GM12878 (cell line): ENCODE results near the gene SERTAD1. TPM values are rescaled to one million over a fixed set of nuclear protein-coding genes. Genes with fewer than 3 reads are reported as not detected.

ENCODE experiments used
- ATAC-seq: fragments of 200-7000 bp; cut with Tn5 transposase; 3 replicates; pipeline ENCODE4 v1.9.1; 2020; ENCODE audit warnings: mild to moderate bottlenecking, moderate library complexity
- BruUV-seq: library from RNA; stranded (reverse); fragments of 400-500 nt; replicated peaks from 2 replicates; lab custom pipeline; 2021; lab: Mats Ljungman, UMichigan
- CTCF ChIA-PET: fragments of 300-600 bp; sonication (Branson Sonifier 250); formaldehyde crosslinking; extraction: SDS; loops from one replicate; lab custom pipeline; 2021; ENCODE audit warnings: inconsistent platforms; lab: Yijun Ruan, JAX
- POLR2A ChIA-PET: fragments of 350-600 bp; formaldehyde crosslinking; extraction: SDS; loops from one replicate; lab custom pipeline; 2021; ENCODE audit warnings: inconsistent platforms; lab: Charles Lee
- RAD21 ChIA-PET: fragments of 300-600 bp; sonication (Branson Sonifier 250); formaldehyde crosslinking; loops from one replicate; lab custom pipeline; 2023; ENCODE audit warnings: antibody characterized with exemption; ENCODE audit not compliant: unreplicated experiment; lab: Charles Lee
- SMC1A ChIA-PET: fragments of 300-600 bp; sonication (Branson Sonifier 250); formaldehyde crosslinking; loops from one replicate; lab custom pipeline; 2023; ENCODE audit not compliant: unreplicated experiment, uncharacterized antibody; lab: Charles Lee
- DNase-seq: peaks from one replicate; pipeline ENCODE4 v3.0.0-alpha.2; 2011; ENCODE audit warnings: low read depth, low spot score
- FAIRE-seq: peaks from 3 replicates; lab custom pipeline; 2011; peaks lifted over from hg19 to GRCh38; lab: Jason Lieb, UNC
- H2AFZ ChIP-seq: 2 replicates; pipeline ENCODE4 v1.6.0; 2011; ENCODE audit warnings: low read depth, low read length, control low read depth; ENCODE audit not compliant: control insufficient read depth
- H3K27ac ChIP-seq: 2 replicates; pipeline ENCODE4 v1.5.1; 2011; ENCODE audit warnings: control low read depth; ENCODE audit not compliant: control insufficient read depth, insufficient read depth
- H3K27me3 ChIP-seq, 2 experiments: replicated peaks in 1 of 2; 2 replicates each; pipeline versions ENCODE4 v1.6.0 to v1.6.1; 2011; ENCODE audit warnings: low read length in 1 of 2; ENCODE audit not compliant: control insufficient read depth in 2 of 2, insufficient read depth in 2 of 2
- H3K36me3 ChIP-seq, 2 experiments: 2 replicates each; pipeline ENCODE4 v1.5.1; 2011; ENCODE audit warnings: low read length in 1 of 2; ENCODE audit not compliant: control insufficient read depth in 2 of 2, insufficient read depth in 2 of 2
- H3K4me1 ChIP-seq: 2 replicates; pipeline ENCODE4 v1.6.1; 2011; ENCODE audit warnings: mild to moderate bottlenecking, low read length, moderate library complexity, mixed read lengths; ENCODE audit not compliant: control insufficient read depth, insufficient read depth
- H3K4me2 ChIP-seq: 2 replicates; pipeline ENCODE4 v1.6.0; 2011; ENCODE audit warnings: control low read depth; ENCODE audit not compliant: control insufficient read depth, insufficient read depth
- H3K4me3 ChIP-seq: fragments of 200-600 bp; sonication (generic); 2 replicates; pipeline ENCODE4 v1.5.1; 2016
- H3K79me2 ChIP-seq: 2 replicates; pipeline ENCODE4 v1.6.0; 2011; ENCODE audit warnings: low read length; ENCODE audit not compliant: control insufficient read depth, insufficient read depth
- H3K9ac ChIP-seq: 2 replicates; pipeline ENCODE4 v1.8.0; 2011; ENCODE audit warnings: low read length, control low read depth, mixed read lengths; ENCODE audit not compliant: control insufficient read depth, insufficient read depth
- H3K9me3 ChIP-seq: replicated peaks from 3 replicates; pipeline ENCODE4 v1.5.1; 2011; ENCODE audit warnings: mild to moderate bottlenecking, low read length; ENCODE audit not compliant: control insufficient read depth, insufficient read depth
- H4K20me1 ChIP-seq: 2 replicates; pipeline ENCODE4 v1.6.0; 2011; ENCODE audit not compliant: control insufficient read depth, insufficient read depth
- ATF7 ChIP-seq: fragments of 450-650 bp; IDR thresholded peaks from 2 replicates; pipeline ENCODE4 v1.6.1; 2016; ENCODE audit warnings: low read depth, mild to moderate bottlenecking
- BHLHE40 ChIP-seq, 2 experiments: fragments of 450-650 bp in 1 of 2; IDR thresholded peaks; 2 replicates each; pipeline ENCODE4 v1.6.1; 2011 to 2017; ENCODE audit warnings: low read depth in 2 of 2, borderline replicate concordance in 1 of 2, improper control_type of control experiment in 1 of 2, low read length in 1 of 2, mild to moderate bottlenecking in 1 of 2
- CBX3 ChIP-seq: fragments of 200-600 bp; sonication (generic); IDR thresholded peaks from 2 replicates; pipeline ENCODE4 v1.6.1; 2016; ENCODE audit warnings: low read depth, borderline replicate concordance
- CREM ChIP-seq: IDR thresholded peaks from 2 replicates; pipeline ENCODE4 v1.6.1; 2014; ENCODE audit warnings: antibody characterized with exemption, low read depth
- DPF2 ChIP-seq: fragments of 450-650 bp; IDR thresholded peaks from 2 replicates; pipeline ENCODE4 v1.6.1; 2017; ENCODE audit warnings: mild to moderate bottlenecking
- ESRRA ChIP-seq: IDR thresholded peaks from 2 replicates; pipeline ENCODE4 v1.6.1; 2012; ENCODE audit warnings: mild to moderate bottlenecking, low read length, improper control_type of control experiment
- ETV6 ChIP-seq, 2 experiments: fragments of 450-650 bp in 1 of 2; IDR thresholded peaks in 1 of 2; conservative IDR thresholded peaks in 1 of 2; 2 replicates each; pipeline ENCODE4 v1.6.1; 2014; ENCODE audit warnings: antibody characterized with exemption in 1 of 2, borderline replicate concordance in 1 of 2, low read depth in 1 of 2, mild to moderate bottlenecking in 1 of 2, moderate library complexity in 1 of 2
- EZH2 ChIP-seq: IDR thresholded peaks from 2 replicates; pipeline ENCODE4 v1.6.1; 2012; ENCODE audit warnings: low read depth, mild to moderate bottlenecking, control low read depth, inconsistent platforms, low read length, borderline replicate concordance; ENCODE audit not compliant: control insufficient read depth
- JUNB ChIP-seq: IDR thresholded peaks from 2 replicates; pipeline ENCODE4 v1.6.1; 2016; ENCODE audit warnings: antibody characterized with exemption, mild to moderate bottlenecking
- KAT2A ChIP-seq: conservative IDR thresholded peaks from 2 replicates; pipeline ENCODE4 v1.6.1; 2011; ENCODE audit warnings: low read depth, low read length; ENCODE audit not compliant: control insufficient read depth
- KLF5 ChIP-seq: fragments of 450-650 bp; IDR thresholded peaks from 2 replicates; pipeline ENCODE4 v1.6.1; 2014; ENCODE audit warnings: mild to moderate bottlenecking; ENCODE audit not compliant: partially characterized antibody
- MTA2 ChIP-seq: fragments of 450-650 bp; IDR thresholded peaks from 2 replicates; pipeline ENCODE4 v1.6.1; 2016; ENCODE audit warnings: low read depth, mild to moderate bottlenecking, moderate library complexity
- NFYB ChIP-seq: IDR thresholded peaks from 2 replicates; pipeline ENCODE4 v1.6.1; 2011; ENCODE audit warnings: low read depth, mild to moderate bottlenecking, low read length, improper control_type of control experiment, moderate library complexity; ENCODE audit not compliant: insufficient read depth
- NR2C1 ChIP-seq: fragments of 450-650 bp; IDR thresholded peaks from 2 replicates; pipeline ENCODE4 v1.6.1; 2017; ENCODE audit warnings: antibody characterized with exemption, mild to moderate bottlenecking, moderate library complexity
- NR2F1 ChIP-seq: fragments of 450-650 bp; conservative IDR thresholded peaks from 2 replicates; pipeline ENCODE4 v1.6.1; 2017; ENCODE audit warnings: mild to moderate bottlenecking
- POU2F2 ChIP-seq: IDR thresholded peaks from 3 replicates; pipeline ENCODE4 v1.6.1; 2011; ENCODE audit warnings: low read depth, mild to moderate bottlenecking, low read length, borderline replicate concordance
- SMC3 ChIP-seq: IDR thresholded peaks from 2 replicates; pipeline ENCODE4 v1.6.1; 2011; ENCODE audit warnings: low read length, improper control_type of control experiment, borderline replicate concordance
- SUZ12 ChIP-seq: fragments of 200-600 bp; sonication (generic); IDR thresholded peaks from one replicate; pipeline ENCODE4 v1.6.1; 2018; ENCODE audit warnings: antibody characterized with exemption, mild to moderate bottlenecking; ENCODE audit not compliant: unreplicated experiment
- TCF7 ChIP-seq: IDR thresholded peaks from 2 replicates; pipeline ENCODE4 v1.6.1; 2014; ENCODE audit warnings: antibody characterized with exemption, borderline replicate concordance
- USF2 ChIP-seq: IDR thresholded peaks from 2 replicates; pipeline ENCODE4 v1.6.1; 2011; ENCODE audit warnings: low read depth, low read length, improper control_type of control experiment, borderline replicate concordance
- WRNIP1 ChIP-seq: IDR thresholded peaks from 2 replicates; pipeline ENCODE4 v1.6.1; 2011; ENCODE audit warnings: low read depth, low read length, improper control_type of control experiment, borderline replicate concordance
- ZBED1 ChIP-seq: IDR thresholded peaks from 2 replicates; pipeline ENCODE4 v1.6.1; 2016; ENCODE audit warnings: borderline replicate concordance
- ZNF24 ChIP-seq: fragments of 450-650 bp; IDR thresholded peaks from 2 replicates; pipeline ENCODE4 v1.6.1; 2017; ENCODE audit warnings: antibody characterized with exemption, mild to moderate bottlenecking
- WGBS: methylation state at CpG from one replicate; pipeline ENCODE4 v1.1.6; 2016; ENCODE audit warnings: low lambda C conversion rate; ENCODE audit not compliant: insufficient replicate concordance, insufficient coverage; ENCODE audit errors: missing lambda C conversion rate; 5-methylcytosine and 5-hydroxymethylcytosine counted together
- in situ Hi-C: fragments of 300-500 bp; cut with MboI; formaldehyde crosslinking; loops from 9 replicates; pipeline ENCODE4 v1.14.3; 2018; ENCODE audit warnings: mixed read lengths
- intact Hi-C: fragments of 100-400 bp; cut with micrococcal nuclease; formaldehyde crosslinking; loops from one replicate; pipeline ENCODE4 v1.14.2; 2022; ENCODE audit not compliant: unreplicated experiment
- polyA plus RNA-seq, 11 experiments: library from polyadenylated mRNA; depleted of rRNA in 4 of 11; unstranded in 6 of 11; stranded (reverse) in 5 of 11; fragments of >200 nt; fragmentation: Nextera tagmentation in 4 of 11; fragmentation: Illumina TruSeq in 1 of 11; extraction: Ambion mirVana in 4 of 11; extraction: Trizol in 1 of 11; gene quantifications; 1 replicate in 1 of 11; 2 replicates in 10 of 11; pipeline versions ENCODE4 v1.2.1 to v1.2.3, GENCODE V29; 2011 to 2016; ENCODE audit warnings: inconsistent platforms in 2 of 11, missing spikeins in 2 of 11, low read depth in 1 of 11
- total RNA-seq, 4 experiments: library from RNA; depleted of rRNA in 3 of 4; stranded (reverse); fragments of >200 nt in 3 of 4; fragmentation: Illumina TruSeq in 1 of 4; extraction: Trizol in 1 of 4; gene quantifications; 2 replicates each; pipeline versions ENCODE4 v1.2.1 to v1.2.3, GENCODE V29; 2013 to 2021

The SERTAD1 gene
- total and polyA plus RNA-seq, 10 of the 15 experiments (the other 5 are each of a cell fraction or from before 2014, with no cell fraction given): 0.23 to 14.2 (median 8.0) TPM

GRCh38 chr19:40416918-40417642 lies 8.7 kb downstream of the SERTAD1 start:
- Histone ChIP-seq H3K27me3 (no peaks in the 10 kb centered on the region), H3K27ac (peak overlapping the region; percentile 80), H2AFZ (peak overlapping the region; percentile 45), H3K79me2 (peaks cover 3% of the 10 kb centered on the region; the same call in 1 of the 2 replicates), H3K9me3 (no peaks in the 10 kb centered on the region), H3K4me1 (peaks cover 22% of the 10 kb centered on the region), H3K36me3 (no peaks in the 10 kb centered on the region), H4K20me1 (no peaks in the 10 kb centered on the region), H3K4me2 (peak overlapping the region; percentile 52), H3K4me3 (no peak overlapping the region), H3K9ac (peak overlapping the region; percentile 46)
- WGBS: 17% methylated on average over 16 of the region's 16 CpGs
- DNase-seq (no peak), FAIRE-seq (peak; percentile 75), ATAC-seq (peak; percentile 27)
- ChIA-PET CTCF (interaction anchor here (0.6 to 2.2 kb wide), 7 partner anchors 9 to 131 kb away, joined by 3 to 7 read pairs (median 3); partner anchors contain the start of genes SERTAD1 and SERTAD3), RAD21 (interaction anchor here (0.5 to 1.5 kb wide), 4 partner anchors 9 to 112 kb away, joined by 3 to 6 read pairs (median 4); partner anchors contain the start of gene SERTAD1), POLR2A (interaction anchor here (0.6 to 2.8 kb wide), 5 partner anchors 9 to 969 kb away, joined by 3 to 12 read pairs (median 5); partner anchors contain the start of gene SERTAD1), SMC1A (interaction anchor here (0.7 to 2.3 kb wide), 6 partner anchors 9 to 113 kb away, joined by 3 to 8 read pairs (median 6); partner anchors contain the start of genes SERTAD1 and SERTAD3)
- in situ Hi-C loops (no loop called here), intact Hi-C loops (loop anchor here (5.0 kb wide), 1 partner anchor 60 kb away; no protein-coding TSS in a partner anchor)
- BruUV-seq: no TSS peak
- TF ChIP-seq ETV6 (conservative IDR thresholded peaks at IDR 0.05 in 1 of 2, IDR thresholded peaks at IDR 0.05 in 1 of 2; ENCODE audit: borderline replicate concordance in 1 of 2, low read depth in 1 of 2) (no peak), ZBED1 (peak; percentile 84; the same call in 1 of the 2 replicates), CREM (peak; percentile 73; the same call in 1 of the 2 replicates), SMC3 (no peak), WRNIP1 (no peak), NFYB (no peak), TCF7 (no peak), NR2F1 (peak; percentile 96), ATF7 (0 out of 2 replicates have a peak, but pooled peaks have one; percentile 42), NR2C1 (no peak), KLF5 (no peak), JUNB (peak; percentile 74; the same call in 1 of the 2 replicates), POU2F2 (no peak), DPF2 (0 out of 2 replicates have a peak, but pooled peaks have one; percentile 74), ZNF24 (no peak), USF2 (no peak), EZH2 (no peak), ESRRA (no peak), KAT2A (no peak), MTA2 (peak; percentile 64), SUZ12 (no peak), BHLHE40 (IDR thresholded peaks at IDR 0.05; ENCODE audit: borderline replicate concordance in 1 of 2, low read depth in 2 of 2, low read length in 1 of 2) (peak in 1 of 2 experiments; percentile 36; a peak in 1 of 4 replicates), CBX3 (no peak)
